Stimulated activated naive CD4-positive, alpha-beta T cell treated with Interleukin-2 at 50 U/mL for 16 hours (primary cell): ENCODE data around the gene HDAC3.

Source experiments
- DNase-seq: peaks from one replicate; lab custom pipeline; 2025; lab: John Stamatoyannopoulos, UW

Gene HDAC3

DNA sequence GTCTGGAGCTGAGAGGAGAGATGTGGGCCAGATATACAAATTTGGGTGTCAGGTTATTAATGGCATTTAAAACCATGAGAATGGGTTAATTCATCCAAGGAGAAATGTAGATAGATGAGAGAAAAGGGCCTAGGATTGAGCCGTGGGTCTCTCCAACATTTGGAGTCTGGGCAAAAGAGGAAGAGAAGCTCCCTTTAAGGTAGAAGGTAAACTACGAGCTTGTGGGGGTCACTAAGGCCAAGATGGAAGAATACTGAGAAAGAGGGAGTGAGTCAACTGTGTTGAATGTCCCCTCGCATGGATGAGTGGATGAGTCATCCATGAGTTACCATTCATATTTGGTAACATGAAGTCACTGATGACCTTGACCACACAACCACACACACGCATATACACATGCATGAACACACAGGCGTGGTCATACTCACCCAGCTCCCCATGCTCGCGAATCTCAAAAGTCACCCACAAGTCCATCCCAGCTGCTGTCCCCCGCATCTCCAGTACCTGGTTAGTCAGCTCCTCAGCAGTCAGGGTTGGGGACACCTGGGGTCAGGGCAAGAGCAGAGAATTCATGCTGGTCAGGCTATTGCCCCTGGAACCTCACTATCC, 21.4 kb upstream of the HDAC3 start:
- no peak for DNase-seq

DNA sequence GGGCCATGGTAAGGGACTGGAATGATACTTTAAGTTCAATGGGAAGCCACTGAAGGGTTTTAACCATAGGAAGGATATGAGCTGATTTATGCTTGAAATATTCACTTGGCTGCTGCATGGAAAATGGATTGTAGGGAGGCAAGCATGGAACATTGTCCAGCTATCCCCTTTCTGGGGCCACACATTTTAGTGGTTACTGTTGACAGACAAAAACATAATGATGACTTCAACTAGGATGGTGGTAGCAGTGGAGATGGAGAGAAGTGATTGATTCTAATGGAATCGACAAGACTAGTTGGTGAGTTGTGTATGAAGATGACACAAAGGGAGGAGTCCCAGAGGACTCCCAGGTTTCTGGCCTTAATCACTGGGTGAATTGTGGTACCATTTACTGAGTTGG, 20.8 kb upstream of the HDAC3 start:
- no peak for DNase-seq

DNA sequence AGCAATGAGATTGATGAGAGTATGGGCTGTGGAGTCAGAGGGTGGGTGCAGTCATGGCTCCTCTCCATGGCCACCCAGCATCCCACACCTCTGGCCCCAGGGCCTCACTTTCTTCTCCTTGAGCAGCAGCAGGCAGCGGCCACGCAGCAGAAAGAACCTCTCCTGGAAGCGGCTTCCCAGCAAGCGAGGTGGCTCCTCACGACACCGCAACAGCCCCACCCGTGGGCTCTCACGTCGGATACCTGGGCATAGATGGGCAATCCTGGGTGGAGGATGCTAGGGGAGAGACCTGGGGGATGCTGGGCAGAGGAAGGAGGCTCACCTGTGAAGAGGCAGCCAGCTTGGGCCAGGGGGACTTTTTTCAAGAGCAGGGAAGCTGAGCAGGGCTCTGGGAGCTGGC, 19.7 kb upstream of the HDAC3 start:
- no peak for DNase-seq

DNA sequence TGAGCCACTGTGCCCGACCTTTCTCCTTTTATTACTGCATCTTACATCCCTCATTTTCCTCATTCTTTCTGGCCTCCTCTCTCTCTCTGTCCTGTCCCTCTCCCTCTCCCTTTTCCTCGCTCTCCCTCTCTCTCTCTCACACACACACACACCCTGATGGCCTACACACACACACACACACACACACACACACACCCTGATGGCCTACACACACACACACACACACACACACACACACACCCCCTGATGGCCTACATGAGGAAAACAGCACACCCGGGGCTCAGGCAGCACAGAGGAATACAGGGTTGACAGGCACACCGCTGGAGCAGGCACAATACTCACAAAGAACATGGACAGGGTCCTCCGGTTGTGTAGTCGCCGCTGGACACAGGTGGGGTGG, 18.4 kb upstream of the HDAC3 start:
- no peak for DNase-seq

DNA sequence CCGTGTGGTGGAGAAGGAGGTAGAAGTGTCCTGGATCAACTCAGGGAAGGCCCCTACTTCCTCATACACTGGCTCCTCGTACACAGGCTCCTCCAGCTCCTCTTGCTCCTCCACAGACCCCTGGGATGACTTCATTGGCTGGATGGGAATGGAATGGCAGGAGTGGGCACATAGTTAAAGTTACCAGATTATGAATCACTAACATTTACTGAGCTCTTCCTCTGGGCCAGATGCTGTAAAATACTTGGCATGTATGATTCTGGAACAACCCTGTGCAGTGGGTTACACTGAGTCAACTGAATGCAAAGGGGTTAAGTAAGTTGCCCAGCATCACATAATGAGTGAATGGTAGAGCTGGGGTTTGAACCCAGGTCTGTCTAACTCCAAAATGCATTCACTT, 17.6 kb upstream of the HDAC3 start:
- no peak for DNase-seq

DNA sequence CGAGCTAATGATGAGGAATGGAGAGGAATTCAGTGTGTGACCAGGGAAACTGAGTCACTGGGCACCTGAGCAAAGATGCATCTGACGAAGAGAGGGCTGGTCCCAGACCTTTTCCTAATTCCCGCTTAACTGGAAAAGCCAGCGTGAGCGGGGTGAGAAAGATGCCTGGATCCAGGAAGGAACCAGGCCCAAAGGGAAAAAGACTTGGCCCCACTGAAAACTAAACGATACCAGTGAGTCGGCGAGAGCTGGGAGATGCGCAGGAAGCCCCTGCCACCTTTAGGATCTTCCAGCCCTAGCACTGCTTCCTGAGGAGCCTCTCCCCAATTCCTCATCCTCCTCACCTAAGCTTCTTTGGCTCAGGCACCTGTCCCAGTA, 15.1 kb upstream of the HDAC3 start:
- DNase-seq, result no peak

DNA sequence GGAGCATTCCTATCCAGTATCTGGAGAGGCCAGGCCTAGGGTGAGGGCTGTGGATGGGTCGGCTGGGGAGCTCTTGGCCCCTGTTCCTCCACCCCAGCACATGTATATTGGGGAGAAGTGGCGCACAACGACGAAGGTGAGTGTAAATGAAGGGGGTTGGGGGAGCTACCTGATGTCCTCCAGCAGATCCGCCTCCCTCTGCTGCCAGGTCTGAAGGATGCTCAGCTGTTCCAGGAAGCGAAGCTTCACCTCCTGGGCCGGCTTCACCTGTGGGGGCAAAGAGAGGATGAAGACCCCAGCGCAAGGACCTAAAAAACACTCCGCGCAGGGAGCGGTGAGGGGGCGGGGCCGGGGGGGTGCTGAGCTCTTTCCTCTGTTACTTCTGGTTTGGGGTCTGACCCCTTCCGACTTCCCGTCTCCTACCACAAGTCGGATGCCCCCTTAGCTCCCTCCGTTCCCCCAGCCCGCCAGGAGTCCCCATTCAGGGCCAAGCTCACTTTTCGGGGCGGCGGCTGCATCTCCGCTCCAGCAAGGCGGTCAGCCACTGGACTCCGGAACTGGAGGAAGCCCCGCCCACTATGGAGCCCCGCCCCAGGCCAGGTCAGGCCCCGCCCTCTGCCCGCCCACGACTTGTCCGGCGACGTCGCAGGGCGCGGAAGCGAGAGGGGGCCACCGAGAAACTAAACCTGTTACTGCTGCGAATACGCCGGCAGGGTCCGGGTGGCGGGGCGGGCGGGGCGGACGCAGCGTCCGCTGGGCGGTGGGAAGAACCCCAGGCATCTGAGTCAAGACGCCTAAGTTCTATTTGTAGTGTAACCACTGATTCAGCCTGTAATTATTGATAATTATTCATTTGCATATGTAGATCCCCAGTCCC, 14.4 kb upstream of the HDAC3 start, which contains the start of gene FCHSD1:
Gene FCHSD1, minus strand, starts transcription at position 568 of the 877 bp plus-strand sequence. Its CDS starts 50 bp downstream, at position 518.
- peak; percentile 73 for DNase-seq

DNA sequence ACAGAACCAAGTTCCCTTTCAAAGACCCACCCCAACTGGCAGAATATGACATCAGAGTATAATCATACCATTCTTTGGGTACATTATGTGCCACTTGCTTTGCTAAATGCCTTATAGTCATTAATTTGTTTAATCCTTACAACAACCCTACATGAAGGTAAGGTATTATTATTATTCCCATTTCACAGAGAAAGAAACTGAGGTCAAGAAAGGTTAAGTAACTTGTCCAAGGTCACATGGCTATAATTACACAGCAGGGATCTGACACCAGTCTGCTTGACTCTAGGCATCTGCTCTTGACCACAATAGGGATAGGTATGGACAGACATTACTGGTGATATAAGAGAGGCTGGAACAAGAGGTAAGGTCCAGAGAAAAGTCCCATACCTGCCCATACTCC, 13.3 kb upstream of the HDAC3 start:
- no peak for DNase-seq

DNA sequence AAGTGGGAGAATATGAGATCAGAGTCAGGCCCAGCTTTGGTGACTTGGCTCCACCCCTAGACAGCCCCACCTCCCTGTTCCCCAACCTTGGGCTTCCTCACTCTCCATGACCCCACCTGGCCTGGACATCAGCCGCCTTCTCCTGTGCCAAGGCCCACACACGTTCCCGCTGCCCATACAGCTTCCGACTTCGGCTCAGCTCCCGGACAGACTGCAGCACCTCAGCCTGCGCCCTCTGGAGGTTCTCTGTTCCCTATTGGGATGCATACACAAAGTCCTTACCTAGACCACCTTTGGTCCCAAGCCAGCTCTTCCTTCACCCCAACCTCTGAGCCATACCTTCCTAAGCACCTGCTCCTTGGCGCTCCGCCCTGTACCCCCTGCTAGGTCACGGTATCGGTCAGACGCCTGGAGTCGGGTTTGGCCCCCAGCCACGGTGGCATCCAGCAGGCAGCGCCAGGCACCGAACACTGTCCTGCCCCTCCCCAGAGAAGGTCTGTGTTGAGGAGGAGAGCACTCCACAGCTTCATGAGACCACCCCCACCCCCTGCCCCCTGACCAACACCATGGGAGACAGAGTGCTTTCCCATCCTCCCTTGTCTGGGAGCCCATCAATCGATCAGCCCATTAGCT, 12.5 kb upstream of the HDAC3 start:
- no peak for DNase-seq

DNA sequence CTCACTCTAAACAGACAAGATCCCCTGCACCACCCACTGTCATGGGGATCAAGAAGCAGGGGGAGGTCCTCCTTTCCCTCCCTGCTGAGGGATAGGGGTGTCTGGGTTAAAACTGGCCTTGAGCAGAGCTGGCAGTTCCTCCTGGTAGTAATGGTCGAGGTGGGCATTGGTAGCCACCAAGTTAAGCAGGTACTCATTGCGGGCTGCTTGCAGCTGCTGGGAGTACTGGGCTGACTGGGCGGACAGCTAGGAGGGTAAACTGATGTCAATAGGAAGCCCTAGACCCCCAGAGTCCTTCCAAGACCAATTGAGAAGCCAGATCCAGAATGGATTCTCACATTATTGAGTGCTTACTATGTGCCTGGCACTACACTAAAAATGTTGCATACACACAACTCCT, 11.2 kb upstream of the HDAC3 start:
- DNase-seq, result no peak

DNA sequence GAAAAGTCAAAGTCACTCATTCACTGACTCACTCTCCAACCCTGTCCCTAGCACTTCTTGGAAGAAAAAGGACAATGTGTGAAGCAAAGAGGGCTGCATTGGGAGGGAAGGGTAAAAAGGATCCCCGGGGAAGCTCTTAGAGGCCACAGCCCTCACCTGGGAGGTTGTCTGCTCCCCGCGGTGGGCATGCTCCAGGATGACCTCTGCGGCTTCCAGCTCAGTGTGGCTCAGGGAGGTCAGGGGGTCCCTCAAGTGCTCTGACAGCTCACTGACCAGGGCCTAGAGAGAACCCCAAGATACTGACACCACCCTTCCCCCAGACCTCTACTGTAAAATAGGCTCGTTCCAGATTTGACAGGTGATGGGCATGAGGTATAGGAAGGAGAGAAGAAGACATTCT, 10.6 kb upstream of the HDAC3 start:
- no peak for DNase-seq

DNA sequence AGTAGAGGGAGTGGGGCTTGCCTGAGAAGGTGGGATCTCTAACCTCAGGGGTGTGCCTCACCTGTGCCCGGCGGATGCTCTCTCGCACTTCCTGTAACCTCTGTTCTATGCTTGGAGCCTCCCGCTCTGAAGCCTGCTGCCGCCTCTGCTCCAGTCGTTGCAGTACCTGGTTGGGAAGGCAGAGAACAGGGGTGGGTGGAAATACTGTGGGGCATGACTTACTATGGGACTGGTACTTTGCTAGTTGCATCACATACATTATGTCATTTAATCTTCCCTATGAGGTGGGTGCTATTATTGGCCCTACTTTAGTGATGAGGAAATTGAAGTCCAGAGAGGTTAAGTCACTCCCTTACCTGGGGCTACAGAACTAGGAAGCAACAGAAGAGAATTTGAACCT, 9.4 kb upstream of the HDAC3 start:
- no peak for DNase-seq

DNA sequence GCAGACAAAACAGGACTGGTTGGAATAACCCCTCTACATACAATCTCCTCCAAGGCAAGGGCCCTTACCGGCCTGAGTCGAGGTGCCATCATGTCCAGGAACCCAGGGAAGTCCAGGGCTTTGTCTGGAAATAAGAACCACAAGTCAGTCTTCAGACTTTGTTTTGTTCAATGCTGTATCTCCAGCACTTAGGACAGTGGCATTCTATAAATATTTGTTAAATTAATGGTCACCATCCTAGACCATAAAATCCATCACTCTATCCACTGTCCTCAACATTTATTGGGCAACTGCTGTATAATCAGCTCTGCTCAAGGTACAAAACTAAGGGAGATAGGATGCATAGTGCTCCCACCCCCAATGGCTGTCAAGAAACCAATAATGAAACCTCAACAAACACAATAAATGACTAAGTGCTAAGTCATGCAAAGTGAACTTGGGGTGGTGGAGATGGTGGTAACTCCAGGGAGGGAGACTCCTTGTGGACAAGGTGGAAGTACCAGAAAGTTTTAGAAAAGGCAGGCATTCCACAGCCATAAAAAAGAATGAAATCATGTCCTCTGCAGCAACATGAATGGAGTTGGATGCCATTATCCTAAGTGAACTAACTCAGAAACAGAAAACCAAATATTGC, 5.1 kb upstream of the HDAC3 start:
- no peak for DNase-seq

DNA sequence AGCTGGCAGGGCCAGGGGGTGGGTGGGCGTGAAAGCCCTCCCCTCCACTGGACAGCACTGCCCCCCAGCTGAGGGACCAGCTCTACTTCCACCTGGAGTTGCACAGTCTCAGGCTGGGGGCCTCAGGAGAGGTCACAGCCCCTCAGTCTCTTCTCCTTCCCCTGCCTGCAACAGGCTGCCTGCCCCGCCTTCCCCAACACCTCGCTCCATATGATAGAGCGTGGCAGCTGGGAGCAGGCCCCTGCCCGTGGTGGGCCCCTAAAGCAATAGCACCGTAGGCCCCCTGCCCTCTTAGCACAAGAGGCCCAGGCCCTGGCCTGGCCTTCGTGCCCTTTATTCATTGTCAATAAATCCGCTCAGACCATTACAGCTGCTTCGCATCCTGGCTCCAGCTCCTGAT, 4.0 kb upstream of the HDAC3 start:
- DNase-seq, result no peak

DNA sequence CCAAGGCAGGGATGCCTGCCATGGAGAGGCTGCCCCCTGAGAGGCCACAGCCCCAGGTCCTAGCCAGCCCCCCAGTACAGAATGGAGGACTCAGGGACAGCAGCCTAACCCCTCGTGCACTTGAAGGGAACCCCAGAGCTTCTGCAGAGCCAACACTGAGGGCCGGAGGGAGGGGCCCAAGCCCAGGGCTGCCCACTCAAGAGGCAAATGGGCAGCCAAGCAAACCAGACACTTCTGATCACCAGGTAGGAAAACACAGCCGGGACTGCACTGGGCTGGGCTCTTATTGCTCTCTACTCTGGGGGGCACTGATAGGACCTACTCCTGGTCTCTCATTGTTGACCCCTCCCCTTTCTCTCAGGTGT, 3.4 kb upstream of the HDAC3 start:
- no peak for DNase-seq

DNA sequence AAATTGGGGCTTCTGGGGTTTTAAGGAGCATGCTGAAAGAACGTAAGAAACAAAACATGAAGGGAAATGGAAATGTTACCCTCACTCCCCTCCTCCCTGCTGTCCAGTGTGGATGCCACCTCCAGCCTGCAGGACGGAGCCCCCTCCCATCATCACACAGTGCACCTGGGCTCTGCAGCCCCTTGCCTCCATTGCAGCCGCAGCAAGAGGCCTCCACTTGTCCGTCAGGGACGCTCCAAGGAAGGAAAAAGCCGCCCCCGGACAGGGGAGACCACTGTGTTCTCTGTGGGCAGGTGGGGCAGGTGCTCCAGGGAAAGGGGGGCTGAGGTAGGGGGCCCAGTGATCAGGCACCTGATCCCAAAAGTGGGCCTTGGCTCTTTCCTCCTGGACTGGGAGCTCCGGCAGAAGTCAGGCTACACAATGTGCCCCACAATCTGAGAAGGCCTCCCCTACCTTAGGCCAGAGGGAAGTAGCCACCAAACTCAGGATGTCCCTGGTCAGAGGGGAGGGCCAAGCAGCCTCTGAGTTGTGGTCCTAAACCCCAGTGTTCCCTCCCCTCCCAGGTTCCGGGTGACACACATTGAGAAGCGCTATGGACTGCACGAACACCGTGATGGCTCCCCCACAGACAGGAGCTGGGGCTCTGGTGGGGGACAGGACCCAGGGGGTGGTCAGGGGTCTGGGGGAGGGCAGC, 2.9 kb upstream of the HDAC3 start:
- DNase-seq, result no peak

DNA sequence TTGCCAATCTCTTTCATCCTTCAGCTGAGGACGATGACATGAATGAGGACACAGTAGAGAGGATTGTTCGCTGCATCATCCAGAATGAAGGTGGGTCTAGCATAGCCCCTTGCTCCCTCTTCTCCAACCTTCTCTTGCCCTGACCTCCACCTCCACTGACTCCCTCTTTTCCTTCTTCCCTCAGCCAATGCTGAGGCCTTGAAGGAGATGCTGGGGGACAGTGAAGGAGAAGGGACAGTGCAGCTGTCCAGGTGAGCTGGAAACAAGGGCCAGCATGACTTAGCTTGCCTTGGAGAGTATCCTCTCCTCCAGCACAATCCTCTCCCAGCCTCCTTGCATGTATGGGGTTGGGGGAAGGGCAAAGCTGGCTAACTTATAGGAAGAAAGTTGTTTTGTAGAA, 2.1 kb upstream of the HDAC3 start:
- no peak for DNase-seq

DNA sequence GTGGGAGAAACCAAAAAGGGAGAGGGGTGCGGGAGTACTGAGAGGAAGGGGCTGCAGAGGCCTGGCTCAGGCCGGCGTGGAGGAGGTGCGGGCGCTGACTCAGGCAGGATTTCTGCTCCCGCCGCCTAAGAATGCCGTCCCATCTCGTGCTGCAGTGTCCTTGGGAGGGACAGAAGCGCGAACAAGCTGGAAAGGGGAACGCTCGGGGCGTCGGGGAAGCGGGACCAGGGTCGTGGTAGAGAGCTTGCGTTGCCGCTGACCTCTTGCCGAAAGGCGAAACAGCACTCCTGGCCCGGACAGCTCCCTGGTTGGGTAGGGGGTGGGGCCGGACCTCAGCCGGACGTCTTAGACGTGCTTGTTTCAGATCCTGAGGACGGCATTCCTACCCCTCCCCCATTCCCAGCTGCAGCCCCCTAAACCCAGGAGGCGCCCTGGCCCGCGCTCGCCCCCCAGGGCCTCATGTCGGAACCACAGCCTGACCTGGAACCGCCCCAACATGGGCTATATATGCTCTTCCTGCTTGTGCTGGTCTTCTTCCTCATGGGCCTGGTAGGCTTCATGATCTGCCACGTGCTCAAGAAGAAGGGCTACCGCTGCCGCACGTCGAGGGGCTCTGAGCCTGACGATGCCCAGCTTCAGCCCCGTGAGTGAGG, 1.2 kb upstream of the HDAC3 start:
- DNase-seq, result peak; percentile 55

DNA sequence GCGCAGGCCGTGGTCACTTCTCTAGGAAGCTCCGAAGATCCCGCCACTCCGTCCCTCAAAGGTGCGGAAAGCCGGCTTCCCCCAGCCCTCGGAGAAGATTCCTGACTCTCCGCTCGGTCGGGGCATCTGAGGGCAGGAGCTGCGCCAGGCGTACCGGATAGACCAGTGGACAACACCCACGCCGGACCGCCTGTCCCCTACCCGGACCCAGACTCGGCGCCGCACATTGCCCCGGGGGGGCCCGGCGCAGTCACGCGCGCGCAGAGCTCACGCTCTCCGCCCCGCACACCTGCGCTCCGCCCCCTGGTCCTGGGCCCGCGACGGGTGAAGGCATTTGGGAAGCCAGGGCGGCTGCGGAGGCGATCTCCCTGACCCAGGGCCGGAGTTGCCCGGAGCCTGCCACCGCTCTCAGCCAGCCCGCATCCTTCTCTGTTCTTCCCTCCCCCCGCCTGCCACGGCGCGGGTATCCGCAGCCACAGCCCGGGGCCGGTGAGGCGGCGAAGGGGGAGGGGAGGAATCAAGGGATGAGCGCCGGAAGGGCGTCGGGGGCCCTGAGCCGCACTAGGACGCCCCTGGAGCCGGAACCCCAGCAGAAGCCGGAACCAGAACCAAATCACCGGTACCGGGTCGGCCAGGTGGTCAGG, 596 bp upstream of the HDAC3 start:
- DNase-seq, result peak; percentile 51

DNA sequence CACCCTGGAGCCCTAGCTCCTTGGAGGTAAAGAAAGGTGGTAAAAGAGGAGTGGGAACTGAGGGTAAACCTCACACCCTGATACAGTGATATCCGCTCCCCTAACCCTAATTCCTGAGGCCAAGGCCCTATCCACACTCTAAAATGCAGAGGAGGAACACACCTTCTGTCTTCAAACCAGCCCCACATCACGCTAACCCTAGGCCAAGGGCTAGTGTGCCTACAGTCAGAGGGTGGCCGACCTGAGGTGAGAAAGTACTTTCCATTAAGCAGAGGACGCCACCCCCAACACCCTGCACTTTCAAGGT, 590 bp downstream of the HDAC3 start:
- no peak for DNase-seq

DNA sequence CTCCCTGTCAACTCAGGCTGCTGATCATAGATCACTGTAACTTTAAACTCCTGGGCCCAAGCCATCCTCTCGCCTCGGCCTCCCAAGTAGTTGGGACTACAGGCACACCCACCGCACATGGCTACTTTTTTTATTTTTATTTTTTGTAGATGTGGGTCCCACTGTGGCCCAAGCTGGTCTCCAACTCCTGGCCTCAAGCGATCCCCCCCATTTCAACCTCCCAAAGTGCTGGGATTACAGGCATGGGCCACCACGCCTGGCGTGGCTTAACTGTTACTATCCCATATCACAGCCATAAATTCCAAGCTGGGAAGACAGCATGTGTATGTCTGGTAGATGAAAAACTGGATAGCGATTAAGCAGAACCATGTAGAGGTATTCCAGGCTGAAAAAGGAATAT, 1.0 kb downstream of the HDAC3 start:
- DNase-seq, result no peak
